Choroid plexus epithelial cell (primary cell): ENCODE measurements around the gene TNPO2.

ENCODE experiments used
- DNase-seq: peaks from one replicate; pipeline ENCODE4 v3.0.0-alpha.2; 2010; ENCODE audit warnings: low read depth
- H3K4me3 ChIP-seq: 2 replicates; pipeline ENCODE4 v1.5.1; 2011; ENCODE audit warnings: low read depth, mild to moderate bottlenecking, control low read depth, low read length, moderate library complexity
- CTCF ChIP-seq: conservative IDR thresholded peaks from 2 replicates; pipeline ENCODE4 v1.5.1; 2011; ENCODE audit warnings: low read depth, mild to moderate bottlenecking, control low read depth, inconsistent platforms, low read length, moderate library complexity

The TNPO2 gene

DNA sequence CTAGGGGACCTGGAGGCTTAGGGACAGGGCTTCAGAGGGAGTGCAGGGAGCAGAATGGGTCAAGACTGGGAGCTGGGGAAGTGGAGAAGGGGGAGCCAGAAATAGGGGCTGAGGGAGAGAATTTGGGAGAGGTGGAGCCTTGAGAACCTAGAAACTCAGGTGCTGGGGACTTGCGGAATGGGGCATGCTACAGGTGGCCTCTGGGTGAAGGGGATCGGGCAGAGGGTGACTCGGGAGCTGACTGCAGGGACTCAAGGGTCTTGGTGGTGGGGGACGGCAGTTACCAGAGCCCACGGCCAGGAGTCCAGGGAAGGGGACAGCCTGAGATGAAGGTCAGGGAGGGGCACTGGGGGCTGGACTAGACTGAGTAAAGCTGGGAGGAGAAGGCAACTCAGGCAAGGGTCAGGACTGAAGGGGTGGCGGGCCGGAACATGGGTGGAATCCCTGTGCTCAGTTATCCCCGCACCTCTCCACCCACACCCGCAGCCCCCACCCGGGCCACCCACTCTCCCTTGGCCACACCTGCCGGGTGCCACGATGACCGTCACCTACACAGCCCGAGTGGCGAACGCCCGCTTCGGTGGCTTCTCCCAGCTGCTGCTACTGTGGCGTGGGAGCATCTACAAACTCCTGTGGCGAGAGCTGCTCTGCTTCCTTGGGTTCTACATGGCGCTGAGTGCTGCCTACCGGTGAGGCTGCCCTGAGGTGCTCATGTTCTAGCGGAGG, 28.5 kb upstream of the TNPO2 start:
- no peak overlapping the region for H3K4me3 ChIP-seq
- DNase-seq: no peak
- no peak for TF ChIP-seq CTCF

GRCh38 chr19:12751635-12752034, 27.9 kb upstream of the TNPO2 start, which contains the start of gene BEST2:
Gene BEST2, plus strand, starts transcription at chr19:12751791. Its CDS starts 802 bp downstream, at chr19:12752593.
- no peak for DNase-seq
- H3K4me3 ChIP-seq: no peak within 1 kb of the TSS
- TF ChIP-seq CTCF: no peak

DNA sequence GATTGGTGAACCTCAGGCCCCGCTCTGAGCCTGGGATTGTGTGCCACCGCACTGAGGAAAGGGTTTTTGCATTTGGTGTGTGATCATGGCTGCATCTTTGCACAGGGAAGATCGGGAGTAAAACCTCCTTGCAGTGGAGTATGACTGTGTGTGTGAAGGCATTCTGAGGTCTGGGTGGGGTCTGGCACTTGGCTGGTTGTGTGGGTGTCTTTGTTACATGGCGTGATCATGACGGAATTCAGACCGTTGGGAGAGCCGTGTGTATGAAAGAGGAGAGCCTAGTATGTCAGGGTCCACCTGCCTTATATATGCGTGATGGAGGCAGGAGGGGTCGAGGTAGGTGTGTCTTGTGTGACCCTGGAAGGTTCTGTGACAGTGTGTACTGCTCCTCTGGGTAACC, 27.1 kb upstream of the TNPO2 start:
- TF ChIP-seq CTCF: no peak
- H3K4me3 ChIP-seq: no peak overlapping the region
- no peak for DNase-seq

GRCh38 chr19:12749938-12750521, 26.3 kb upstream of the TNPO2 start:
- DNase-seq: peak; percentile 76
- TF ChIP-seq CTCF: no peak
- H3K4me3 ChIP-seq: peak overlapping the region; percentile 28

DNA sequence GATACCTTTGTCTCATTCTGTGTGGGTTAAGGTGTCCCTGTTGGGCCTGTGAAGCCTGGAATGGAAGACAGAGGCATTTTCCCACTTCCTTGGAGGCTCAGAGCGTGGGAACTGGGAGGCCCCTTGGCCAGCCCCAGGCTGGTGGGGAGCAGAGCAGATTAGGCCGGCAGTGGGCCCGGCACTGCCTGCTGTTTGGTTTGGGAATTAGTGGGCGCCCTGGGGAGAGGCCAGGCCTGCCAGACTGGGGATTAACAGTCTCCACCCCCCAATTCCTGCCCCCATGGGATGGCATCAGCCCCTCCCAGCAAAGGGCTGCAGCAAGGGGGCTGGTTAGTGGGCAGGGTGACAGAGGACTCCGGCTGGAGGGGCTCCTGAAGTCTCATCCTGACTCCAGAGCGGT, 24.8 kb upstream of the TNPO2 start:
- no peak for DNase-seq
- H3K4me3 ChIP-seq: no peak overlapping the region
- TF ChIP-seq CTCF: no peak

DNA sequence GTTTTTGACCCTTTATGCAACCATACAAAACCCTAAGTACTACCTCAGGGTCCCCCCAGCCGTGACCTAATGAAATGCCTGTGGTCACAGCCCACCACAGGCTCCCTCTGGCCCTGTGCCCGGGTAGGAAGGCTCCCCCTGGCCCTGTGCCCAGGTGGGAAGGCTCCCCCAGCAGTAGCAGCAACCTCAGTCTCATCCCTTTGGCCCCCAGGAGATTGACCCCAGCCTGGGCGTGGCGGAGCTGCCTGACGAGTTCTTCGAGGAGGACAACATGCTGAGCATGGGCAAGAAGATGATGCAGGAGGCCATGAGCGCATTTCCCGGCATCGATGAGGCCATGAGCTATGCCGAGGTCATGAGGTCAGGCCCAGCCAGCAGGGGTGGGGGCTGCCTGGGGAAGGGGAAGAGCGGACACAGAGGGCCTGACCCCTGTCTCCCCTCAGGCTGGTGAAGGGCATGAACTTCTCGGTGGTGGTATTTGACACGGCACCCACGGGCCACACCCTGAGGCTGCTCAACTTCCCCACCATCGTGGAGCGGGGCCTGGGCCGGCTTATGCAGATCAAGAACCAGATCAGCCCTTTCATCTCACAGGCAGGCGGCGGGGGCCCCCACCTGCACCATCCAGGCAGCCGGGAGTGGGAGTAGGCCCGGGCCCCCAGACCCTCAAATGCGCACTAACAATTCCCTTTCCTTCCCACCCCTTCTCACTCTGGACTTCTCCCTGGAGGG, 21.6 kb upstream of the TNPO2 start:
- no peak overlapping the region for H3K4me3 ChIP-seq
- DNase-seq: peak; percentile 98
- no peak for TF ChIP-seq CTCF
